Activated CD8-positive, alpha-beta T cell treated with anti-CD3 and anti-CD28 coated beads for 36 hours (primary cell): ENCODE measurements around the gene ZIC4. TPM values are rescaled to one million over a fixed set of nuclear protein-coding genes. Genes with fewer than 3 reads are reported as not detected.
A peak's percentile ranks its signal among the peaks of the same experiment; 100 is the strongest.

Source experiments
- ATAC-seq: fragments of 200-7000 bp; cut with Tn5 transposase; one replicate; pipeline ENCODE4 v1.10.0; 2021; ENCODE audit warnings: mild to moderate bottlenecking, moderate library complexity
- CTCF ChIA-PET: fragments of 350-600 bp; sonication (Branson Sonifier 250); formaldehyde crosslinking; loops from one replicate; lab custom pipeline; 2021; ENCODE audit warnings: antibody characterized with exemption; lab: Charles Lee
- POLR2A ChIA-PET: fragments of 350-600 bp; sonication (Branson Sonifier 250); formaldehyde crosslinking; loops from one replicate; lab custom pipeline; 2021; ENCODE audit warnings: antibody characterized with exemption; lab: Charles Lee
- DNase-seq: peaks from one replicate; pipeline ENCODE4 v3.0.0-alpha.2; 2020
- H3K27ac Mint-ChIP-seq: one replicate; pipeline ENCODE4 v1.8.0; 2021; ENCODE audit warnings: mild to moderate bottlenecking, mixed read lengths
- H3K27me3 Mint-ChIP-seq: one replicate; pipeline ENCODE4 v1.8.0; 2021; ENCODE audit warnings: mixed read lengths
- H3K36me3 Mint-ChIP-seq: one replicate; pipeline ENCODE4 v1.8.0; 2021; ENCODE audit warnings: low read depth, mixed read lengths
- H3K4me1 Mint-ChIP-seq: one replicate; pipeline ENCODE4 v1.8.0; 2021; ENCODE audit warnings: low read depth, mixed read lengths
- H3K4me3 Mint-ChIP-seq: one replicate; pipeline ENCODE4 v1.8.0; 2021; ENCODE audit warnings: mild to moderate bottlenecking, moderate library complexity, mixed read lengths
- H3K9me3 Mint-ChIP-seq: one replicate; pipeline ENCODE4 v1.8.0; 2021; ENCODE audit warnings: mixed read lengths
- CTCF ChIP-seq: fragments of 200-600 bp; IDR thresholded peaks from one replicate; pipeline ENCODE4 v1.8.0; 2022; ENCODE audit warnings: antibody characterized with exemption, mild to moderate bottlenecking
- intact Hi-C: fragments of 100-400 bp; cut with micrococcal nuclease; formaldehyde crosslinking; loops from one replicate; pipeline ENCODE4 v1.10.0; 2022
- total RNA-seq, 2 experiments: library from RNA; stranded (reverse); gene quantifications; one replicate each; pipeline ENCODE4 v1.2.3, GENCODE V29; 2021

ZIC4 gene
- total RNA-seq, 2 experiments from 2014 or later = not detected

- peak overlapping the region; percentile 26 for H3K4me3 Mint-ChIP-seq
- H3K27ac Mint-ChIP-seq = no peak overlapping the region
- no peak for DNase-seq
- H3K36me3 Mint-ChIP-seq = peaks cover 24% of the 10 kb centered on the region
- peaks cover 73% of the 10 kb centered on the region for H3K27me3 Mint-ChIP-seq
- no peak for ATAC-seq
- H3K9me3 Mint-ChIP-seq = peaks cover 9% of the 10 kb centered on the region
- TF ChIP-seq CTCF = no peak
- intact Hi-C loops = loop anchor here (10.0 kb wide), 1 partner anchor 57 kb away; no protein-coding TSS in a partner anchor
- ChIA-PET POLR2A (no interaction called here), CTCF (interaction anchor here (0.8 to 2.3 kb wide), 3 partner anchors 10 to 20 kb away, joined by 3 to 5 read pairs (median 3); no protein-coding TSS in a partner anchor)
- peaks cover 38% of the 10 kb centered on the region for H3K4me1 Mint-ChIP-seq
These were observed 5.5 kb upstream of the ZIC4 start for GRCh38 chr3:147411815-147412241.

GRCh38 chr3:147411238-147411814 lies 5.0 kb upstream of the ZIC4 start:
- peaks cover 75% of the 10 kb centered on the region for H3K27me3 Mint-ChIP-seq
- POLR2A ChIA-PET = no interaction called here
- no peak for ATAC-seq
- peak overlapping the region; percentile 26 for H3K4me3 Mint-ChIP-seq
- H3K9me3 Mint-ChIP-seq = peaks cover 9% of the 10 kb centered on the region
- peaks cover 38% of the 10 kb centered on the region for H3K4me1 Mint-ChIP-seq
- CTCF ChIA-PET = interaction anchor here (0.8 to 2.3 kb wide), 3 partner anchors 11 to 19 kb away, joined by 3 to 5 read pairs (median 3); no protein-coding TSS in a partner anchor
- DNase-seq = no peak
- intact Hi-C loops = loop anchor here (10.0 kb wide), 1 partner anchor 57 kb away; no protein-coding TSS in a partner anchor
- H3K27ac Mint-ChIP-seq = no peak overlapping the region
- peaks cover 27% of the 10 kb centered on the region for H3K36me3 Mint-ChIP-seq
- TF ChIP-seq CTCF = no peak

GRCh38 chr3:147410526-147411237 lies 4.3 kb upstream of the ZIC4 start:
- intact Hi-C loops = loop anchor here (10.0 kb wide), 1 partner anchor 56 kb away; no protein-coding TSS in a partner anchor
- Mint-ChIP-seq H3K27me3 (peaks cover 79% of the 10 kb centered on the region), H3K4me3 (peak overlapping the region; percentile 26), H3K4me1 (peaks cover 38% of the 10 kb centered on the region), H3K9me3 (peaks cover 9% of the 10 kb centered on the region), H3K36me3 (peaks cover 27% of the 10 kb centered on the region), H3K27ac (no peak overlapping the region)
- peak; percentile 27 for DNase-seq
- no peak for TF ChIP-seq CTCF
- ATAC-seq = peak; percentile 37
- CTCF ChIA-PET = interaction anchor here (1.2 to 2.3 kb wide), 2 partner anchors 11 to 19 kb away, joined by 3 to 5 read pairs; no protein-coding TSS in a partner anchor
- POLR2A ChIA-PET = no interaction called here

GRCh38 chr3:147410116-147410525 lies 3.8 kb upstream of the ZIC4 start:
- peaks cover 9% of the 10 kb centered on the region for H3K9me3 Mint-ChIP-seq
- POLR2A ChIA-PET = no interaction called here
- TF ChIP-seq CTCF = no peak
- H3K27me3 Mint-ChIP-seq = peaks cover 80% of the 10 kb centered on the region
- CTCF ChIA-PET = no interaction called here
- no peak overlapping the region for H3K4me3 Mint-ChIP-seq
- ATAC-seq (no peak), DNase-seq (no peak)
- no peak overlapping the region for H3K27ac Mint-ChIP-seq
- peaks cover 38% of the 10 kb centered on the region for H3K4me1 Mint-ChIP-seq
- H3K36me3 Mint-ChIP-seq = peaks cover 27% of the 10 kb centered on the region
- intact Hi-C loops = loop anchor here (10.0 kb wide), 1 partner anchor 55 kb away; no protein-coding TSS in a partner anchor
